Measurements from ENCODE around the gene AP4B1.
"Not testable (repeated sequence)": the region's sequence is repeated elsewhere in the genome, so short reads cannot be mapped to it uniquely, and the experiment has no call there.

AP4B1 gene

DNA sequence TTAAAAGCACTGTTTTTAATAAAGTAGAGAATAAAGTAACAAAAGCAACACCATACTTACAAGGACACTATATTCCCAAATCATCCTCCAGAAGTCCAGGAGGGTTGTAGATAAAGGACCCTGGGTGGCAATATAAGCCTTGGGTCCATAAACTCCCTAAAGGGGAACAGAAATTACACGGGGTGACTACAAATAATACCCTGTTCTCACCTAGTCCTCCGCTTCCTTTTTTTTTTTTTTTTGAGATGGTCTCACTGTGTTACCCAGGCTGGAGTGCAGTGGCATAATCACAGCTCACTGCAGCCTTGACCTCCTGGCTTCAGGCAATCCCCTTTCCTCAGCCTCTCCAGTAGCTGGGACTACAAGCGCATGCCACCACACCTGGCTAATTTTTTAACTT lies 46.2 kb downstream of the AP4B1 start:
- no peak for DNase-seq (ENCODE audit: low spot score)

DNA sequence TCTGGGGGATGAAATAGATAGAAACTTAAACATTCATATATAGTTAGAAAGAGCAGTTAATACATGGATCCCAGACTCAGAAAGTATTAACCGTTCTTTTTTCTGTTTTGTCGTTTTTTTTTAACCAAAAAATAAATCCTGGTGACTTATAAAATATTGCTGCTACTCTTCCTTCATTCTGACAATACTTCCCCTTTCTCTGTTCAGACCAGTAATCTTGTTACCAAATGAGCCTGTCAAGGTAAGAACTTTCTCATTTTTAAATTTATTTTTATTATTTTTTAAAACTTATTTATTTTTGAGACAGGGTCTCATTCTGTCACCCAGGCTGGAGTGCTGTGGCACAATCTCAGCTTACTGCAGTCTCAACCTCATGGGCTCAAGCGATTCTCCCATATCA lies 46.8 kb downstream of the AP4B1 start:
- DNase-seq (ENCODE audit: low spot score): no peak

DNA sequence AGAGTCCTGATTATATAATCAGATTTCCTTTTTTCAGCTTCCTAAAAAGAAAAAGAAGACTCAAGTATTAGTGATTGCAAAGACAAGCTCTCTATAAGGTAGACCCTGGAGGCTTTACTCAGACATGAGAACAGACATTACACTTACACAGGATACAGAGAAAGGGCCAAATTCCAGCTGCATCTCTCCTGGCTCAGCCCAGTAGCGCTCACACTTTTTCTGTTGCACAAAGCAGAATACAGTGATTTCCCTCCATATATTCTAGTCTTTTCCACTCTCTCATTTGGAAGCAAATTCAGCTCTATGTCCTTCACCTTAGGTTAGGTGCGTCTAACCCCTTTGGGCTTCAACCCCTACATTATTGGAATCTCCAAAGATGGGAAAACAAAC lies 48.2 kb downstream of the AP4B1 start:
- DNase-seq (ENCODE audit: low spot score): no peak

DNA sequence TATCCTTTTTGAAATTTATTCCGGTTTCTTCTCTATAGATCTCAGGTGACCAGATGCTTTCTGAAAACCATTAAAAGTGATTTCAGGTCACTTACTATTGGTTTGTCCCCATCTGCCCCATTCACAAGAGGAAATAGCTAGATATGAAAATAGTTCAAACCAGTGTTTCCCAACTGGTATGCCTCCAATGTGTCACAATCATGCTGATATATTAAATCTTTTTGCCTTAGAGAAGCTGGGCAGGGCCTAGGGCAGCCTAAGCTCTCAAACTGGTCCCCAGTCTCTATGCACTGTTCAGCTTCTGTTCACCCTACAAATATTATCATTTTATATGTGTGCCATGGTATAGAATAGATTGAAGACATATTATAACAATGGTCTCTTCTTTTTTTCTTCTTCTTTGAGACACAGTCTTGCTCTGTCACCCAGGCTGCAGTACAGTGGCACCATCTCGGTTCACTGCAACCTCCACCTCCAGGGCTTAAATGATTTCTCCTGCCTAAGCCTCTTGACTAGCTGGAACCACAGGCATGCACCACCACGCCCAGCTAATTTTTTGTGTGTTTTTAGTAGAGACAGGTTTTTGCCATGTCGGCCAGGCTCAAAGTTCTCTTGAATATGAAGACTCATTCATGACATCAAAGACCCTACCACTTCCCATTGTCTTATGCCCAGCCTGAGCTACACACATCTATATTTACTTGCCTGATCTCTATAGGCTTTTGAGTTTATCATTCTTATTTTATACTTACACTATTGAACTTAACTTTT lies 48.8 kb downstream of the AP4B1 start:
- DNase-seq (ENCODE audit: low spot score): no peak

DNA sequence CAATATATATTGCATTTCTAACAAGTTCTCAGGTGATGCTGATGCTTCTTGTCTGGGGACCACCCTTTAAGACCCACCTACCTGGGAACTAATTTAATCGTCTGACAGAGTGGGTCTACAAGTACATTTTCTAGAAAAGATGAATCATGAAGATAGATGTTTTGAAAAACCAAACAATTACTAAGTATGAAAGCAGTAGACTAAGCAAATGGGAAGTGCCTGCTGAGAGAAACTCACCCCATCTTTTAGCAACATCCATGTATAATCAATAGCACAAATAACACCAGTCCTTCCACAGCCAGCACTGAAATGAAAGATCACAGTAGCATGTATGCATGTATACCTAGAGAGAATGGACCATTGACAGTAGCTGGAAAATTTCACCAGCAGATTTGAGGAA lies 50.4 kb downstream of the AP4B1 start:
- DNase-seq (ENCODE audit: low spot score): no peak

DNA sequence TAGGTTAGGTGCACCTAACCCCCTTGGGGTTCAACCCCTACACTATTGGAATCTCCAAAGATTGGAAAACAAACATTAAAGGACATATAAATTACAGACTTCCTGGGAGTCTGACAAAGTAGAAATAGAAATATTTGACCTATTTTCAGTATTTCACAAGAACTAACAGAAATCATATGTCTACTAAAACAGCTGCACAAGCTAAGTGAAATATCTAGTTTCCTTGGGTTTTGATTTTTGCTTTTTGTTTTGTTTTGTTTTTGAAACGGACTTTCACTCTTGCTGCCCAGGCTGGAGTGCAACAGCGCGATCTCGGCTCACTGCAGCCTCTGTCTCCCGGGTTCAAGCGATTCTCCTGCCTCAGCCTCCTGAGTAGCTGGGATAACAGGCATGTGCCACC lies 51.9 kb downstream of the AP4B1 start:
- DNase-seq (ENCODE audit: low spot score): not testable (repeated sequence)

DNA sequence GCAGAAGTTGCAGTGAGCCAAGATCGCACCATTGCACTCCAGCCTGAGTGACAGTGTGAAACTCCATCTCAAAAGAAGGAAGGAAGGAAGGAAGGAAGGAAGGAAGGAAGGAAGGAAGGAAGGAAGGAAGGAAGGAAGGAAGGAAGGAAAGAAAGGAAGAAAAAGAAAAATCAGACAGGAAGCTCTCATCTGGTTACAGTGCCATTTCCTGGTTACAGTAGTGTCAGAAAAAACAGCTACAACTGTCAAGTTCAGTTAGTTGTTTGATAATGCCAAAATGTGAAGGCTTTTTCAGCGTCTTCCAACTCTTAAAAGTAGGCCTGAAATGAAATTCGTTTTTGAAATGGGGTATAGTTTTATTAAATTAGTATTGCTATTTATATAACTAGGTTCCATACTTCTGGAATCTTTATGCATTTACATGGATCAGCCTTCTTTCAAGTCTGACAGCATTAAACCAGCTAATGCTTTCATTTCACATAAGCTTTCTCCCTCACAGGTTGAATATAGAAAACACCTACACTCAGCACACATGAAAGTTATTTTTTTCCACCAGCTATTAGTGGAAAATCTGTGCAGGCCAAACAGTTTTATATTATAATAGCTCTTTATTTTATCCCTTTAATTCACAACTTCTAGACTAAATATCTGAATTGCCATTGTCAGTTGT lies 54.3 kb downstream of the AP4B1 start:
- peak; percentile 57 for DNase-seq (ENCODE audit: low spot score)

DNA sequence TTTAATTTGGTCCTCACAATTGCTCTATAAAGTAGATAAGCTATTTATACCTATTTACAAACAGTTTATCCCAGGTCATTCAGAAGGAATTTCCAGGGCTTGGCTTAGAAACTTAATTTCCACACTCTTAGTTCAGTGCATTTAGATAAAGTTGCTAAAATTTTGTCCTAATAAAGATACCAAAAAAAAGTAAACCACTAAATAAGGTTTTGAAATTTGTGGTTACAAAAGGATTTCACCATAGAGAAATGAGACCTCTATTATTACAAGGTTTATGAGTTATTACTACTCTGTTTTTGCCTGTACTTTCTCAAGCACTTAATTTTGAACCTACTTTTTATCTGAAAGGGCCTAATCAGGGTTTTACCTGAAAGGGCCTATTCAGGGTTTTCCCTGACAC lies 55.5 kb downstream of the AP4B1 start:
- no peak for DNase-seq (ENCODE audit: low spot score)

DNA sequence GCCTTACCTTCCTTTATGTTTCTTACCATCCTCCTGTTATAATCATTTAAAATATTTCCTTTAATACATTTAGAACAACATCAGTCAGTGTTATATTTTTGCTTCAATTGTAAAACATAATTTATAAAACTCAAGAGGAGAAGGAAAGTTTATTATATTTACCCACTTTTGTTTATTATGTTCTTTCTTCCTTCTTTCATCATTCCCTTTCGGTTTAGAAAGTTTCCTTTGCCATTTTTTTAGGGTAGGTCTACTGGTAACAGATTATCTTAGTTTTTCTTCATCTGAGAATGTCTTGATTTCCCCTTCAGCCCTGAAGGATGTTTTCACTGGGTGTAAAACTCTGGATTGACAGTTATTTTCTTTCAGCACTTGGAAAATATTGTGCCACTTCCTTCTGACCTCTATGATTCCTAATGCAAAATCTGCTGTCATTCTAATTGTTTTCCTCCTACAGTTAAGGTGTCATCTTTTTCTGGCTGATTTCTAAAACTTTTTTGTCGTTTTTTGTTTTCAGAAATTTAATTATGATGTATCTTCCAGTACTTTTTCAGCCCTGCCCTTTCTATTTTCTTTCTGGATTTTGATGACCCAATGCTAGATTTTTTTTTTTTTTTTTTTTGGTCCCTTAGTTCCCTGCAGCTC lies 58.1 kb downstream of the AP4B1 start:
- DNase-seq (ENCODE audit: low spot score): no peak
